Measurements from ENCODE around the gene GABBR1. TPM values are rescaled to one million over a fixed set of nuclear protein-coding genes. Genes with fewer than 3 reads are reported as not detected.
"Not testable (repeated sequence)": the region's sequence is repeated elsewhere in the genome, so short reads cannot be mapped to it uniquely, and the experiment has no call there.

Gene GABBR1
- 33.1 TPM for polyA plus RNA-seq (ENCODE audit: insufficient read length)

DNA sequence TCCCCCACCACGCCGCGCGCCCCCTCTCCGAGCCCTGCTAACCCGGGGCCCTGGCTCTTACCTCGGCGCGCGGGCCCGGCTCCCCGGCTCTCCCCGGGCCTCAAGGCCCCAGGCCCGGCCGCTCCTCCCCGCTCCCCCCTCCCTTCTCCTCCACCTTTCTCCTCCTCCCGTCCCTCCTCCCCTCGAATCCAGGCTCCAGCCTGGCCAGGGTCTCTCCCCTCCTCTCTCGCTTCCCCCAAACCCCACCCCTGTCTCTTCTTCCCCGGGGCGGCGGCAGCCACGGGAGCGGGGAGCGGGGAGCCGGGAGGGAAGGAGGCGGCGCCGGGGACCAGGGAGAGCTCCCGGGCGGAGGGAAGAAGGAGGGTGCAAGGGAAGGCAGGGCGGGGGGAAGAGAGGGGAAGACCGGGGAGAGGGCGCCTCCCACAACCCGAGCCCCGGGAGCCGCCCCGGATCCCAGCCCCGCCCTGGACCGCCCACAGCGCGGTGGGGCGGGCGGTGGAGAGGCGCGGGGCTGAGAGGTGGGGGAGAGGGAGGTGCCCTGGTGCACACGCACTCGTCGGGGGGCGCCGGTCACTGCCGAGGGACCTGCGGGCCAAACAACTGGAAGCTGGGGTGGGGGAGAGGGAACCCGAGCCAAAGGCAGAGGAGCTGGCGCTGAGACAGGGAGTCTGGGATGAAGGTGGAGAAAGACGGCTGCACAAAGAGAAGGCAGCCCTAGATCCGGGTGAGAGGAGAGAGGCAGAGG lies at the start of gene GABBR1:
Gene GABBR1 (minus strand): TSS at position 395 of the 745 bp plus-strand sequence. CDS start 798 bp downstream, outside the sequence.
- peak; percentile 66 for DNase-seq (ENCODE audit: low read depth)

- DNase-seq (ENCODE audit: low read depth) = no peak
Measured at GRCh38 chr6:29681811-29682210, 48.8 kb upstream of the GABBR1 start.

DNA sequence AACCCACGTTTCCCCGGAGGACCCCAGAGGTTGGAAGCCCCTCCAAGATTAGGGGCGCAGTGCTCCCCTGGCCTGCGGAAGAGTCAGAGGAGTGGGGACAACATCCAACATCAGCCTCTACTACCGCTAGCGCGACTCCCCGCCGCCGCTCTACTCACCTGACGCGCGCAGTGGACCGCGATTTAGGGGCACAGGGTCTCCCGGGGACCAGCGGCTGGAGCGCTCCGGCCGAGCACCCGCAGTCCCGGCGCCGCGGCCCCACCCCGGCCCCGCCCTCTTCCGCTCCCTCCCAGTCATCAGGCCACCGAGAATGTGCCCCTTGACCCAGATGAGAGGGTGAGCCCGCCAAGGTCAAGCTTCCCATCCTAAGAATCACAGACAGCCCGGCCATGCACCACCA lies 47.9 kb upstream of the GABBR1 start, which contains the start of gene ZFP57:
Gene ZFP57 (minus strand): TSS at position 249 of the 400 bp plus-strand sequence. CDS start 4,149 bp downstream, outside the sequence.
- DNase-seq (ENCODE audit: low read depth) = no peak

GRCh38 chr6:29680416-29680815 lies 47.4 kb upstream of the GABBR1 start:
- no peak for DNase-seq (ENCODE audit: low read depth)

DNA sequence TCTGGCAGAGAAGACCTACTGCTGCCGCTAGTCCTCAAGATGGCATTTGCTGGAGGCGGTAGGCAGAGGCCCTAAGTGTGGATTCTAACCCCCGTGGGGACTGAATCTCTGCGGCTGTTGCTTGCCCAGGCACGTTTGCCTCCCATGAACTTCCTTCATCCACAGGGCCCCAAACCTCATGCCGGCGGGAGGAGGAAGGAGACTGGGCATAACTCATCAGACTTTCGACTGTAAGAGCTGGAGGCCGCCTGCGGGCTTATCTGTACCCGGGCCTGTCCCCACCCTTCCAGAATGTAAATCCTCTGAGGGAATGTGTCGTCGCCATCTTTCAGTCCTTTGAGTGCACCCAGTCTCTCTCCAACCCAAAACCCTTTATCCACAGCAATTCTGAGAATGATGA lies 47.0 kb upstream of the GABBR1 start:
- DNase-seq (ENCODE audit: low read depth) = no peak

- no peak for DNase-seq (ENCODE audit: low read depth)
Measured at GRCh38 chr6:29678114-29678513, 45.1 kb upstream of the GABBR1 start.

DNA sequence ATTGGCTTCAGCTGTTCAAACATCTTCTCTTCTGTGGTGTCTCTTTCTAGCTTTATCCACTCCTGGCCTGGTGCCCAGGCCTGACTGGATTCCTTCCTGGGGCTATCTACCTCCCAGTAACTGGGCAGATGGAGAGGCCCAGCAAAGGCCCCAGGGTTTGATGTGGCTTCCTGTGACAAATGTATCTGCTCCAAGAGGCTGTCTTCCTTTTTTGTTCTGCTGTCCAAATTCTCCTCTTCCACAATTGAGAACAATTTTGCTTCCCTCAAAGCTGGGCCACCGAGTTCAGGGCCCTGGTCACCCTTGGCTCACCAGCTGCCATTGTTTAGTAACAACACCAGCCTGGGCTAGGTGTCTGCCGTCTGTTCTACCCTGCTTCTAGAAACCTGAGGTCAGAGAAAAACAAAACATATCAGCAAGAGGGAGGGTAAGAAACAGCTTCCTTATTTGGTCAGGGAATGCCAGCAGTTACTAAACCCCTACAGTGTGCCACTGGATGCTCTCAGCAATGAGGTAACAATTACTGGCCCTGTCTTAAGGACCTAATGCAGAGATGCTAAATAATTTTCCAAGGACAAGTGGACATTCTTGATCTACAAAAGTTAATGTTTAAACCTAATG lies 44.1 kb upstream of the GABBR1 start:
- DNase-seq (ENCODE audit: low read depth) = no peak

DNA sequence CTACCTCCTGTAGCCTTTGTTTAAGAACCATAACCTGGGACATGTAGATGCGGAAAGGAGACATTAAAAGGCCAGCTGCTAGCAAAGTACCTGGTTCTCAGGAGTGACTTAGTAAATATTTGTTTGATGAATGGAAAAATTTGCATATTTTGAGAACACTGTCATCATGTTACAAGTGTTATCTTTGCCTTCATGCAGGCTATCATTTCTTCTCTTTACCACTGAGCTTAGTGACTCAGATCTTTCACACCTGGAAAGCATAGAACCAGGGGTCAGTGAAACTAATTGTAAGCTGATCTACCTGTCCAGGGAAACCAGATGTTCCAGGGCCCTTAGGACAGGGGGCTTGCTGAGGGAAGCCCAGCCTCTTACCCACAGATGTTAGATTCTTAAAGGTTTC lies 42.6 kb upstream of the GABBR1 start:
- no peak for DNase-seq (ENCODE audit: low read depth)

DNA sequence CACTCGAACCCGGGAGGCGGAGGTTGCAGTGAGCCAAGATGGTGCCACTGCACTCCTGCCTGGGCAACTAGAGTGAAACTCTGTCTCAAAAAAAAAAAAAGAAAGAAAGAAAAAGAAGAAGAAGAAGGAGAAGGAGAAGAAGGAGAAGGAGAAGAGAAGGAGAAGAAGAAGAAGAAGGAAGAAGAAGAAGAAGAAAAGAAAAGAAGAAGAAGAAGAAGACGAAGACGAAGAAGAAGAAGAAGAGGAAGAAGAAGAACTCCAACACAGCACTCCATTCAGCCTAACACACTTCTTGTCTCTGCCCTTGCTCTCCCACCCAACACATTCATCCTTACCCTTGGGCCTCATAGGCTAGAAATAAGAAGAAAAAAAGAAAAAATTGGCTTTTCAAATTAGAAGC lies 41.0 kb upstream of the GABBR1 start:
- DNase-seq (ENCODE audit: low read depth) = no peak

GRCh38 chr6:29673161-29673560 lies 40.2 kb upstream of the GABBR1 start:
- DNase-seq (ENCODE audit: low read depth) = no peak

- not testable (repeated sequence) for DNase-seq (ENCODE audit: low read depth)
Measured at GRCh38 chr6:29672116-29672515, 39.1 kb upstream of the GABBR1 start.

- DNase-seq (ENCODE audit: low read depth) = no peak
Measured at GRCh38 chr6:29671026-29671425, 38.0 kb upstream of the GABBR1 start.

DNA sequence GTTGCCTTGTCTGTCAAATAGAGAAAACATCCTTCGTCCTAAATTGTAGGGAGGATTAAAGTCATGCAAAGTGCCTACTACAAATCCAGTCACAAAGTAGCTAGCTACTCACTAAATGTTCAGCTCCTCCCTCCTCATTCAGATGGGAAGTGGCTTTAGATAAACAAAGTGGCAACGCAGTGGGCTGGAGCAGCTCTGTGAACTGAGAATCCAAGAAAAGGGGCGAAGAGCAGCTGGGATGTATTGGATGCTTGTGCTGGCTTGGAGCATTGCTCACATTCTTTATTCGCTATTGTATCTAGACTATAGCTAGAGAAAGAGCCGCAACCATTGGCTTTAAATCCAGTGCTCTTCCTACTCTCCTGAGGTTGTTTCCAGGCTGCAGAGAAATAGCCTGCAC lies 34.2 kb upstream of the GABBR1 start:
- DNase-seq (ENCODE audit: low read depth) = no peak

GRCh38 chr6:29666826-29667130 lies 33.8 kb upstream of the GABBR1 start:
- DNase-seq (ENCODE audit: low read depth) = no peak

- no peak for DNase-seq (ENCODE audit: low read depth)
Measured at GRCh38 chr6:29665942-29666825, 33.2 kb upstream of the GABBR1 start.

DNA sequence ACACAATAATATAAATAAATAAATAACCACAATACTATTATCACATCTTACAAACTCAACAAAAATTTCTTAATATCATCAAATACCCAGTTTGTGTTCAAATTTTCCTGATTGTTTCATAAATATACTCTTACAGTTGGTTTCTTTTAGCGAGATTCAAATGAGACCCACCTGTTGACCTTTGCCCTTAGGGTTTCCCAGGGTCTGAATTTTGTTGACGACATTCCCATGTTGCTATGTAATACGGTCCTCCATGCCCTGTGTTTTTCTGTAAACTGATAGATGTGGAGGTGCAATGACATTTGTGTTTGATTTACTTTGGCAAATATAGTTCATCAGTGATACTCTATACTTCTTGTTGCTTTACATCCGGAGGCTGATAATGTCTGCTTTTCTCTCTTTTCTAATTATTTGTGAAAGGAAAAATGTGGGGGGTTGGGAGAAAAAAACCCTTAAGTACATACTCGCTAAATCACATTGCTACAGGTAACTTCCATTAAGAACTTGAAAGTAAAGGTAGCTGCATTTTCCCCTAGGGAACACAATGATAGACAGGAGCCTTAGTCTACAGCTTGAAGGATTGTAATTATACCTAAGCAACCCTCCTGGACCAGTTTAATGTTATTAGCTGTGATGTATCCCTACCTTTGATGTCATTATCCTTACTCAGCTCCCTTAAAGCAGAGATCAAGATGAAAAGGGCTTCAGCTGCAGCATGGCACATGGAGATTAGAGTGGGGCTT lies 30.5 kb upstream of the GABBR1 start:
- no peak for DNase-seq (ENCODE audit: low read depth)

- DNase-seq (ENCODE audit: low read depth) = not testable (repeated sequence)
Measured at GRCh38 chr6:29661502-29662141, 28.6 kb upstream of the GABBR1 start.

- no peak for DNase-seq (ENCODE audit: low read depth)
Measured at GRCh38 chr6:29661071-29661470, 28.1 kb upstream of the GABBR1 start.

GRCh38 chr6:29656798-29657197 lies 23.8 kb upstream of the GABBR1 start, which contains the start of gene MOG:
Gene MOG (plus strand): TSS chr6:29657092. CDS start chr6:29657210, 118 bp downstream.
- no peak for DNase-seq (ENCODE audit: low read depth)

- no peak for DNase-seq (ENCODE audit: low read depth)
Measured at GRCh38 chr6:29656157-29656556, 23.2 kb upstream of the GABBR1 start.

DNA sequence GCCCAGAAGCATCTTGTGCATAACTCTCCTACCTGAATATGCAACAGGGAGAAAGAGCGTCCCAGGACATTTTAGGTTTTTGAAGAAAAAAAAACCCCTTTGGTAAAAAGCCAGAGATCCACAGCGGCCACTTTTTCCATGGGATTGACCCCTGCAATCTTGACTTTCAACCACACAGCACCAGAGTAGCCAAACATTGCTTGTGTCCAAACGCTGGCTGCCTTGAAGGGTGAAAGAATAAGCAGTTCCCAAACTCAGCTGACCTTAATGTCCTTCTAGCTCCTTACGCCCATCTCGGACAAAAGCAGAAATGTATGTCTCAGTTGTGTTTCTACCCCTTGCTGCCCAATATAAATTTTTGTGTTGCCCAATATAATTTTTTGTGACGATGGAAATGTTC lies 22.7 kb upstream of the GABBR1 start:
- no peak for DNase-seq (ENCODE audit: low read depth)

Data from forelimb muscle (tissue), 1 donor.